A549 (cell line): ENCODE data around the gene PTPRN2.

Source experiments
- BHLHE40 ChIP-seq: IDR thresholded peaks from 2 replicates; pipeline ENCODE4 v1.6.1; 2012; ENCODE audit warnings: low read depth, low read length, inconsistent platforms
- CEBPB ChIP-seq, 2 experiments: fragments of >200 bp in 1 of 2; sonication (Bioruptor Twin) in 1 of 2; formaldehyde crosslinking in 1 of 2; IDR thresholded peaks; 2 replicates each; pipeline ENCODE4 v1.6.1; 2012 to 2016
- FOSL2 ChIP-seq, 2 experiments: fragments of 450-650 bp in 1 of 2; fragments of >200 bp in 1 of 2; sonication (Bioruptor Twin) in 1 of 2; formaldehyde crosslinking; IDR thresholded peaks; 2 replicates each; pipeline versions ENCODE4 v1.5.0 to v1.6.1; 2016 to 2020; ENCODE audit warnings: mild to moderate bottlenecking in 1 of 2, moderate library complexity in 1 of 2
- MAFK ChIP-seq: fragments of 450-650 bp; IDR thresholded peaks from 2 replicates; pipeline ENCODE4 v1.6.1; 2014; ENCODE audit not compliant: partially characterized antibody
- MAZ ChIP-seq: fragments of 150-350 bp; IDR thresholded peaks from 2 replicates; pipeline ENCODE4 v1.6.1; 2014; ENCODE audit warnings: antibody characterized with exemption, low read depth, low read length, borderline replicate concordance
- PBX3 ChIP-seq: IDR thresholded peaks from 2 replicates; pipeline ENCODE4 v1.6.1; 2012
- POLR2A ChIP-seq: IDR thresholded peaks from 2 replicates; pipeline ENCODE4 v1.6.1; 2012; ENCODE audit warnings: mild to moderate bottlenecking, low read length
- RAD21 ChIP-seq, 2 experiments: fragments of >200 bp in 1 of 2; sonication (Bioruptor Twin) in 1 of 2; formaldehyde crosslinking in 1 of 2; IDR thresholded peaks in 1 of 2; conservative IDR thresholded peaks in 1 of 2; 2 replicates in 1 of 2; 3 replicates in 1 of 2; pipeline ENCODE4 v1.6.1; 2012 to 2018; ENCODE audit warnings: inconsistent platforms in 1 of 2
- RARB ChIP-seq: fragments of 250-450 bp; sonication (Bioruptor Pico); IDR thresholded peaks from 2 replicates; pipeline ENCODE4 v1.8.0; 2021; ENCODE audit warnings: mild to moderate bottlenecking, moderate library complexity
- REST ChIP-seq: fragments of 200-600 bp; sonication (generic); IDR thresholded peaks from 2 replicates; pipeline ENCODE4 v1.6.1; 2016; ENCODE audit warnings: antibody characterized with exemption, mild to moderate bottlenecking, moderate library complexity
- ZFP36 ChIP-seq: fragments of 450-650 bp; IDR thresholded peaks from 2 replicates; pipeline ENCODE4 v1.6.1; 2014; ENCODE audit warnings: borderline replicate concordance; ENCODE audit not compliant: partially characterized antibody
- TF ChIP-seq, protein P1 (sequence below): fragments of >200 bp; sonication (Bioruptor Twin); formaldehyde crosslinking; IDR thresholded peaks from 3 replicates; pipeline ENCODE4 v1.5.1; 2016
- TF ChIP-seq, protein P2 (sequence below): IDR thresholded peaks from 2 replicates; pipeline ENCODE4 v1.6.1; 2012

DNA sequence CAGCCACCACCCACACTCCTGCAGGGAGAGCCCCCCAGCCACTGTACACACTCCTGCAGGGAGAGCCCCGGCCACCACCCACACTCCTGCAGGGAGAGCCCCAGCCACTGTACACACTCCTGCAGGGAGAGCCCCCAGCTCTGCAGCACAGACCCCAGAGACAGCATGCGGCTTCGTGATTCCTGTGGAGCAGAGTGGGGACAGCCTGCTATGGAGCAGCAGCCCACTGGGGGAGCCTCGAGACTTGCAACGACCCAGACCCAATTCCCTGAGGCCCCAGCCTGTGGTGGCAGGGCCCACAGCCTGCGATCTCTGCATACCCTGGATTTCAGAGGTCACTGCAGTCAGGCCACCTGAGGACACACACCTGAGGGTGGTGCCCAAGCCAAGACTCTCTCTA is 727.7 kb downstream of the PTPRN2 start:
- TF ChIP-seq RARB (CRISPR knock-in tag), result no peak
- TF ChIP-seq, protein P1, sequence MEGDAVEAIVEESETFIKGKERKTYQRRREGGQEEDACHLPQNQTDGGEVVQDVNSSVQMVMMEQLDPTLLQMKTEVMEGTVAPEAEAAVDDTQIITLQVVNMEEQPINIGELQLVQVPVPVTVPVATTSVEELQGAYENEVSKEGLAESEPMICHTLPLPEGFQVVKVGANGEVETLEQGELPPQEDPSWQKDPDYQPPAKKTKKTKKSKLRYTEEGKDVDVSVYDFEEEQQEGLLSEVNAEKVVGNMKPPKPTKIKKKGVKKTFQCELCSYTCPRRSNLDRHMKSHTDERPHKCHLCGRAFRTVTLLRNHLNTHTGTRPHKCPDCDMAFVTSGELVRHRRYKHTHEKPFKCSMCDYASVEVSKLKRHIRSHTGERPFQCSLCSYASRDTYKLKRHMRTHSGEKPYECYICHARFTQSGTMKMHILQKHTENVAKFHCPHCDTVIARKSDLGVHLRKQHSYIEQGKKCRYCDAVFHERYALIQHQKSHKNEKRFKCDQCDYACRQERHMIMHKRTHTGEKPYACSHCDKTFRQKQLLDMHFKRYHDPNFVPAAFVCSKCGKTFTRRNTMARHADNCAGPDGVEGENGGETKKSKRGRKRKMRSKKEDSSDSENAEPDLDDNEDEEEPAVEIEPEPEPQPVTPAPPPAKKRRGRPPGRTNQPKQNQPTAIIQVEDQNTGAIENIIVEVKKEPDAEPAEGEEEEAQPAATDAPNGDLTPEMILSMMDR, result no peak
- no peak for TF ChIP-seq MAZ
- no peak for TF ChIP-seq POLR2A
- no peak for TF ChIP-seq PBX3
- no peak for TF ChIP-seq BHLHE40
- TF ChIP-seq CEBPB (IDR thresholded peaks at IDR 0.05), result no peak
- no peak for TF ChIP-seq RAD21 (conservative IDR thresholded peaks at IDR 0.05 in 1 of 2, IDR thresholded peaks at IDR 0.05 in 1 of 2)
- TF ChIP-seq REST, result no peak
- TF ChIP-seq ZFP36, result no peak
- TF ChIP-seq, protein P2, sequence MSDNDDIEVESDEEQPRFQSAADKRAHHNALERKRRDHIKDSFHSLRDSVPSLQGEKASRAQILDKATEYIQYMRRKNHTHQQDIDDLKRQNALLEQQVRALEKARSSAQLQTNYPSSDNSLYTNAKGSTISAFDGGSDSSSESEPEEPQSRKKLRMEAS, result no peak
- TF ChIP-seq FOSL2 (IDR thresholded peaks at IDR 0.05), result no peak
- no peak for TF ChIP-seq FOSL2 (CRISPR knock-in tag; IDR thresholded peaks at IDR 0.05)
- TF ChIP-seq MAFK, result no peak
